ENCODE measurements around the gene PTPRZ1.

PTPRZ1 gene

GRCh38 chr7:121953164-121953563 is 80.2 kb downstream of the PTPRZ1 start (continued):
- TF ChIP-seq ZNF140 (tag by site-specific recombination; IDR thresholded peaks at IDR 0.05) (no peak), ZNF792 (tag by site-specific recombination; IDR thresholded peaks at IDR 0.05) (no peak)

GRCh38 chr7:121953601-121954000 is 80.6 kb downstream of the PTPRZ1 start:
- Histone ChIP-seq H3K36me3 (ENCODE audit: control insufficient read depth in 2 of 2, insufficient read depth in 1 of 2, low read length in 2 of 2) (no peaks in the 10 kb centered on the region), H3K9me3 (ENCODE audit: control insufficient read depth, insufficient read depth, low read depth, low read length) (no peaks in the 10 kb centered on the region), H3K4me3 (ENCODE audit: low read depth, low read length) (no peak overlapping the region), H3K4me1 (ENCODE audit: control insufficient read depth, insufficient read depth, low read length) (no peaks in the 10 kb centered on the region), H3K27ac (ENCODE audit: extremely low read depth, low read depth, low read length) (no peak overlapping the region)
- CTCF ChIA-PET, result no interaction called here
- POLR2A ChIA-PET, result no interaction called here
- TF ChIP-seq SETDB1 (IDR thresholded peaks at IDR 0.05; ENCODE audit: insufficient read length, low read length), result no peak
- no peak for TF ChIP-seq ZNF585B (tag by site-specific recombination; IDR thresholded peaks at IDR 0.05)
- TF ChIP-seq ZNF488 (tag by site-specific recombination; IDR thresholded peaks at IDR 0.05), result no peak
- TF ChIP-seq PRDM2 (tag by site-specific recombination; IDR thresholded peaks at IDR 0.05; ENCODE audit: borderline replicate concordance), result no peak
- TF ChIP-seq, protein P1, sequence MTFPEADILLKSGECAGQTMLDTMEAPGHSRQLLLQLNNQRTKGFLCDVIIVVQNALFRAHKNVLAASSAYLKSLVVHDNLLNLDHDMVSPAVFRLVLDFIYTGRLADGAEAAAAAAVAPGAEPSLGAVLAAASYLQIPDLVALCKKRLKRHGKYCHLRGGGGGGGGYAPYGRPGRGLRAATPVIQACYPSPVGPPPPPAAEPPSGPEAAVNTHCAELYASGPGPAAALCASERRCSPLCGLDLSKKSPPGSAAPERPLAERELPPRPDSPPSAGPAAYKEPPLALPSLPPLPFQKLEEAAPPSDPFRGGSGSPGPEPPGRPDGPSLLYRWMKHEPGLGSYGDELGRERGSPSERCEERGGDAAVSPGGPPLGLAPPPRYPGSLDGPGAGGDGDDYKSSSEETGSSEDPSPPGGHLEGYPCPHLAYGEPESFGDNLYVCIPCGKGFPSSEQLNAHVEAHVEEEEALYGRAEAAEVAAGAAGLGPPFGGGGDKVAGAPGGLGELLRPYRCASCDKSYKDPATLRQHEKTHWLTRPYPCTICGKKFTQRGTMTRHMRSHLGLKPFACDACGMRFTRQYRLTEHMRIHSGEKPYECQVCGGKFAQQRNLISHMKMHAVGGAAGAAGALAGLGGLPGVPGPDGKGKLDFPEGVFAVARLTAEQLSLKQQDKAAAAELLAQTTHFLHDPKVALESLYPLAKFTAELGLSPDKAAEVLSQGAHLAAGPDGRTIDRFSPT (tag by site-specific recombination; IDR thresholded peaks at IDR 0.05), result no peak
- TF ChIP-seq AEBP2 (tag by site-specific recombination; IDR thresholded peaks at IDR 0.05; ENCODE audit: borderline replicate concordance), result no peak
- no peak for TF ChIP-seq ZNF518A (tag by site-specific recombination; conservative IDR thresholded peaks at IDR 0.05; ENCODE audit: low read depth)
- TF ChIP-seq ZFP37 (tag by site-specific recombination; IDR thresholded peaks at IDR 0.05), result no peak
- TF ChIP-seq IKZF3 (tag by site-specific recombination; IDR thresholded peaks at IDR 0.05), result no peak
- TF ChIP-seq, protein P2, sequence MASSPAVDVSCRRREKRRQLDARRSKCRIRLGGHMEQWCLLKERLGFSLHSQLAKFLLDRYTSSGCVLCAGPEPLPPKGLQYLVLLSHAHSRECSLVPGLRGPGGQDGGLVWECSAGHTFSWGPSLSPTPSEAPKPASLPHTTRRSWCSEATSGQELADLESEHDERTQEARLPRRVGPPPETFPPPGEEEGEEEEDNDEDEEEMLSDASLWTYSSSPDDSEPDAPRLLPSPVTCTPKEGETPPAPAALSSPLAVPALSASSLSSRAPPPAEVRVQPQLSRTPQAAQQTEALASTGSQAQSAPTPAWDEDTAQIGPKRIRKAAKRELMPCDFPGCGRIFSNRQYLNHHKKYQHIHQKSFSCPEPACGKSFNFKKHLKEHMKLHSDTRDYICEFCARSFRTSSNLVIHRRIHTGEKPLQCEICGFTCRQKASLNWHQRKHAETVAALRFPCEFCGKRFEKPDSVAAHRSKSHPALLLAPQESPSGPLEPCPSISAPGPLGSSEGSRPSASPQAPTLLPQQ (tag by site-specific recombination; IDR thresholded peaks at IDR 0.05), result no peak
- TF ChIP-seq ZBTB1 (tag by site-specific recombination; IDR thresholded peaks at IDR 0.05), result no peak
- TF ChIP-seq ZFHX2 (tag by site-specific recombination; conservative IDR thresholded peaks at IDR 0.05), result no peak
- TF ChIP-seq MYNN (tag by site-specific recombination; IDR thresholded peaks at IDR 0.05; ENCODE audit: borderline replicate concordance), result no peak
- TF ChIP-seq ZSCAN23 (tag by site-specific recombination; IDR thresholded peaks at IDR 0.05), result no peak
- no peak for TF ChIP-seq ZNF626 (tag by site-specific recombination; IDR thresholded peaks at IDR 0.05)
- TF ChIP-seq HOXA7 (CRISPR knock-in tag; IDR thresholded peaks at IDR 0.05; ENCODE audit: borderline replicate concordance), result no peak
- TF ChIP-seq ZXDB (tag by site-specific recombination; IDR thresholded peaks at IDR 0.05), result no peak
